Hepatocyte (in vitro differentiated cells): ENCODE data around the gene RUFY3.

Experiments
- EZH2 ChIP-seq: fragments of 200-600 bp; sonication (generic); IDR thresholded peaks from 2 replicates; pipeline ENCODE4 v1.6.1; 2016; ENCODE audit warnings: antibody characterized with exemption, mild to moderate bottlenecking, borderline replicate concordance
- EZH2phosphoT487 ChIP-seq: fragments of 200-600 bp; sonication (generic); IDR thresholded peaks from one replicate; pipeline ENCODE4 v1.6.1; 2018; ENCODE audit warnings: antibody characterized with exemption, mild to moderate bottlenecking, low read depth, moderate library complexity; ENCODE audit not compliant: unreplicated experiment, severe bottlenecking
- TF ChIP-seq, protein P1 (sequence below): fragments of 200-600 bp; sonication (generic); IDR thresholded peaks from 2 replicates; pipeline ENCODE4 v1.5.1; 2016; ENCODE audit warnings: antibody characterized with exemption, mild to moderate bottlenecking; ENCODE audit not compliant: poor library complexity

DNA sequence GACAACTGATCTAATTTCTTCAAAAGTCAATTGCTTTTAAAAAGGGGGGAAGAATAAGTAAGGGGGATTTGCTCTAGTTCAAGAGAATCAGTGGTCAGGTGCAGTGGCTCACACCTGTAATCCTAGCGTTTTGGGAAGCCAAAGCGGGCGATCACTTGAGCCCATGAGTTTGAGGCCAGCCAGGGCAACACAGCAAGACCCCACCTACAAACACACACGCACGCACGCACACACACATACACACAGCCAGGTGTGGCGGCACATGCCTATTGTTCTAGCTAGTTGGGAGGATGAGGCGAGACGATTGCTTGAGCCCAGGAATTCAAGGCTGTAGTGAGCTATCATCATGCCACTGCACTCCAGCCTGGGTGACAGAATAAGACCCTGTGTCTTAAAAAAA lies 108.3 kb downstream of the RUFY3 start:
- TF ChIP-seq, protein P1, sequence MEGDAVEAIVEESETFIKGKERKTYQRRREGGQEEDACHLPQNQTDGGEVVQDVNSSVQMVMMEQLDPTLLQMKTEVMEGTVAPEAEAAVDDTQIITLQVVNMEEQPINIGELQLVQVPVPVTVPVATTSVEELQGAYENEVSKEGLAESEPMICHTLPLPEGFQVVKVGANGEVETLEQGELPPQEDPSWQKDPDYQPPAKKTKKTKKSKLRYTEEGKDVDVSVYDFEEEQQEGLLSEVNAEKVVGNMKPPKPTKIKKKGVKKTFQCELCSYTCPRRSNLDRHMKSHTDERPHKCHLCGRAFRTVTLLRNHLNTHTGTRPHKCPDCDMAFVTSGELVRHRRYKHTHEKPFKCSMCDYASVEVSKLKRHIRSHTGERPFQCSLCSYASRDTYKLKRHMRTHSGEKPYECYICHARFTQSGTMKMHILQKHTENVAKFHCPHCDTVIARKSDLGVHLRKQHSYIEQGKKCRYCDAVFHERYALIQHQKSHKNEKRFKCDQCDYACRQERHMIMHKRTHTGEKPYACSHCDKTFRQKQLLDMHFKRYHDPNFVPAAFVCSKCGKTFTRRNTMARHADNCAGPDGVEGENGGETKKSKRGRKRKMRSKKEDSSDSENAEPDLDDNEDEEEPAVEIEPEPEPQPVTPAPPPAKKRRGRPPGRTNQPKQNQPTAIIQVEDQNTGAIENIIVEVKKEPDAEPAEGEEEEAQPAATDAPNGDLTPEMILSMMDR = no peak
- TF ChIP-seq EZH2 = no peak
- no peak for TF ChIP-seq EZH2phosphoT487
